HG03469 (cell line): ENCODE measurements around the gene RAPGEF5.

Source experiments
- ATAC-seq: cut with Tn5 transposase; IDR thresholded peaks from one replicate; pipeline ENCODE4 v1.9.1; 2021; ENCODE audit warnings: mild to moderate bottlenecking, moderate library complexity, moderate number of reproducible peaks; ENCODE audit not compliant: unreplicated experiment

RAPGEF5 gene

GRCh38 chr7:22129166-22129565, 227.8 kb downstream of the RAPGEF5 start:
- no peak for ATAC-seq

GRCh38 chr7:22128528-22128920, 228.4 kb downstream of the RAPGEF5 start:
- ATAC-seq: no peak

- ATAC-seq: no peak
Measured at GRCh38 chr7:22127835-22128527, 229.0 kb downstream of the RAPGEF5 start.

- ATAC-seq: no peak
Measured at GRCh38 chr7:22125436-22125835, 231.5 kb downstream of the RAPGEF5 start.

DNA sequence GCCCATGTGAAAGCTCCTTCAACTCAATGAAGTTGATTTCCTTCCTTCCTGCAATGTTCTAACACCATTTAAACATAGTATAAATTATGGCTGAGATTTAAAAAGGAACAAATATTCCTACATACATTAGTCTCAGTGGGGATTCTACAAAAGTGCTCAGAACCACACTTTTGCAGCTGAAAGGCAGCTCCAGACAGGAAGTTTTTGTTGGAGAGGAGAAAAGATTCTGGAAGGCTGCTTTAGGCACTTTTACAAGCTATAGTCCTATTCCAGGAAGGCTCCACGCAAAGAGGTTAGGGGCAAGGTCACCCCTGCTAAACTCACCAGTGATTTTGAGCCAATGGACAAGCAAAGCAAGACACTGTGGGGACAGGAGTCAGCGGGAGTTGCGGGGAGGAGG, 232.0 kb downstream of the RAPGEF5 start:
- ATAC-seq: no peak

DNA sequence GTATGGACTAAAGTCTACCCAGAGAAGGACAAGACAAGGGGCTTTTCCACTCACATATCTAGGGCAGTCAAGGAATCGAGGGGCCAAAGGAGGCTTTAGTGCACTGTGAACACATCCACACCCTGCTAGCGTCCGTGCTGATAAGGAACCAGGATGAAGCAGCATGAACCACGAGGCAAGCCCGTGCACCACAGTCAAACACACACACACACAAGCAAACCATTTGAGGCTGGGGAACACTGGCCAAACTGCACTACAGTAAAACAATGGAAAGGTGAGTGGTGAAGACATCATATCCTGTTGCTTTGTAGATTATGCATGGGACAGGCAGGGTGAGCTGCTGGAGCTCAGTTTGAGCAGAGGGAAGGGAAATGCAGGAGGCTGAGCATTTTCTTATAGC, 233.8 kb downstream of the RAPGEF5 start:
- ATAC-seq: no peak

GRCh38 chr7:22121702-22122474, 235.1 kb downstream of the RAPGEF5 start:
- no peak for ATAC-seq

GRCh38 chr7:22120391-22121053, 236.4 kb downstream of the RAPGEF5 start:
- ATAC-seq: no peak

DNA sequence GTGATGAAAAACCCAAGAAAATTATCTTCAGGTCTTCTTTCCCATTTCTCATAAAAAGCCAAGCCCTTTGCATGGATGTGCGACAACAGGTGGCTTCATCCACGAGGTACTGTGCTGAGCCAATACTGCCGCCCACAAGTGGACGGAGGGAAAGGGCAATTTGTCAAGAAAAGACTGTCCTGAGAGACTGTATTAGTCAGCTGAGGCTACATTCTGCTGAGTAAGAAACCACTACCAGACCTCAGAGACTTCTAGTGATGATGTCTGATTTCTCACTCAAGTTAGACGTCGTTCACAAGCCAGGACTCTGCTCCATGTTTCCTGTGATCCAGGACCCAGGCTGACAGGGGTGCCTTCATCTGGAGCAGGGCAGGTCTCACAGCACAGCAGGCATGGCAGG, 239.7 kb downstream of the RAPGEF5 start:
- no peak for ATAC-seq

DNA sequence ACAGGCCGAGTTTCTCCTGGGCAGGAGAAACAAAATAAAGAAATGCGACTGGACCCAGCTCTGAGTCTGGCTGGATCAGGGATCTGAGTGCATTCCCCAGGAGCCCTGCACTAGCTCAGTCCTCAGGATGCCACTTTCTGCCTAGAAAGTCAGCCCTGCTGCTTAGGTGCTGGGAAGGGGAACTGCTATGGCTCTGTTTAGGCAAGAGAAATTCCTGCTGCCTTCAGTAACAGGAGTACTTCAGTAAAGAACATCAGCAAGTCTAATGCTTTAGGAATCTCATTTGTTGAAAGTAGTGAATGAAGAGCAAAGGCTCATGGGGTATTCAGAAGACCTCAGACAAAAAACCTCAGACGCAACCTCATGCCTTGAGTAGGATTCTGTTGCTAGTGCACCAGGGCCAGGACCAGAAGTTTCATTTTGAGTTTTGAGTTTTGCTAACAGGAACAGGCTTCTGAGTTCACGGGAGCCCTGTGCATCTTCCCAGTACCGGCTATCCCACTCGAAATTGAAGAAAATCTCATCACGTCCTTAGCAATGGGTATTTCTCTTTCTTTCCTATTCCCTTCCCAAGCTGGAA, 240.4 kb downstream of the RAPGEF5 start:
- no peak for ATAC-seq

- ATAC-seq: no peak
Measured at GRCh38 chr7:22115689-22116088, 241.3 kb downstream of the RAPGEF5 start.

- ATAC-seq: no peak
Measured at GRCh38 chr7:22114440-22114981, 242.4 kb downstream of the RAPGEF5 start.

GRCh38 chr7:22113041-22113440, 243.9 kb downstream of the RAPGEF5 start:
- ATAC-seq: no peak

DNA sequence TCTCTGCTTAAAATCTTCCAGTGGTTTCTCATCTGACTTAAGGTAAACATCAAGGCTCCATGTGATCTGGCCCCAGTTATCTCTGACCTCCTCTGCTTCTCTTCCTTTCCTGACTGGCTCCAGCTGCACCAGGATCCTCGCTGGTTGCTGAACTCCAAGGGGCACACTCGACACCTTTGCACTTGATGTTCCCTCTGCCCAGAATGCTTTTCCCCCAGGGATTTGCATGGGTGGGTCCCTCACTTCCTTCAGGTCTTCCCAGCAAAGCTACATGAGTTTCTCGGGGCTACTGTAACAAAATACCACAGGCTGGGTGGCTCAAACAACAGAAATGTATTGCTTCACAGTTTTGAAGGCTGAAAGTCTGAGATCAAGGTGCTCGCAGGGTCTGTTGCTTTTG, 245.3 kb downstream of the RAPGEF5 start:
- ATAC-seq: no peak

GRCh38 chr7:22110881-22111280, 246.1 kb downstream of the RAPGEF5 start:
- no peak for ATAC-seq

GRCh38 chr7:22110227-22110839, 246.6 kb downstream of the RAPGEF5 start:
- ATAC-seq: peak; percentile 60

GRCh38 chr7:22109761-22110160, 247.2 kb downstream of the RAPGEF5 start:
- no peak for ATAC-seq

- ATAC-seq: no peak
Measured at GRCh38 chr7:22108151-22108845, 248.7 kb downstream of the RAPGEF5 start.

DNA sequence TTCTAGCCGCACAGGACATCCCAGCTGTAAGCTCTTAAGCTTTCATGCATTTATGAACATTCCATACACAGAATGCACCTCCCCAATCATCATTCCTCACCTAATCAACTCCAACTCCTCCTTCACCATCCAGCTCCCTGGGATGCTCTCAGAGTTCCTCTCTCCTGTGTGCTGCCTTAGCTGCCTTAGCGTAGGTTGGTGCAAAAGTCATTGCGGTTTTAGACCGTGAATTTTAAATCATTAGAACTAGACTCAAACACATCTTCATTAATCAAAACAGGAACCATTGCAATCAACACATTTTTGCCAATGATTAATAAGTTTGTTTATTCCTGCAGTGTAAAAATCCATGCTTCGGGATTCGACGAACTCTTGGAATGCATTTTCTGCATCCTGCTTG, 251.4 kb downstream of the RAPGEF5 start:
- ATAC-seq: no peak
